OCI-LY3 (cell line): Measurements from ENCODE around the gene MAGI2.

Source experiments
- CTCF ChIP-seq: fragments of 200-600, 300-600 bp; sonication (generic); IDR thresholded peaks from 2 replicates; pipeline ENCODE4 v1.5.1; 2014; ENCODE audit warnings: antibody characterized with exemption, low read length, low read depth
- EZH2phosphoT487 ChIP-seq: fragments of 200-600 bp; shearing (Covaris generic); IDR thresholded peaks from 2 replicates; pipeline ENCODE4 v1.6.1; 2018; ENCODE audit warnings: antibody characterized with exemption, mixed run types, low read depth

GRCh38 chr7:79421751-79422150, 31.7 kb downstream of the MAGI2 start:
- TF ChIP-seq CTCF (no peak), EZH2phosphoT487 (no peak)
